Ishikawa (cell line): ENCODE results near the gene TM2D1.

Experiments used
- CEBPB ChIP-seq: IDR thresholded peaks from 2 replicates; pipeline ENCODE4 v1.6.1; 2012
- CREB1 ChIP-seq: IDR thresholded peaks from 2 replicates; pipeline ENCODE4 v1.6.1; 2012; ENCODE audit warnings: low read depth
- EGR1 ChIP-seq: IDR thresholded peaks from 2 replicates; pipeline ENCODE4 v1.6.1; 2012
- EP300 ChIP-seq: IDR thresholded peaks from 2 replicates; pipeline ENCODE4 v1.6.1; 2012; ENCODE audit warnings: borderline replicate concordance
- FOXM1 ChIP-seq: IDR thresholded peaks from 2 replicates; pipeline ENCODE4 v1.6.1; 2012; ENCODE audit warnings: low read depth, borderline replicate concordance
- TAF1 ChIP-seq: IDR thresholded peaks from 2 replicates; pipeline ENCODE4 v1.6.1; 2012; ENCODE audit warnings: low read depth, mild to moderate bottlenecking
- TEAD4 ChIP-seq: IDR thresholded peaks from 2 replicates; pipeline ENCODE4 v1.6.1; 2012
- USF1 ChIP-seq: IDR thresholded peaks from 2 replicates; pipeline ENCODE4 v1.6.1; 2012
- YY1 ChIP-seq: IDR thresholded peaks from 2 replicates; pipeline ENCODE4 v1.6.1; 2012; ENCODE audit warnings: low read depth
- ZBTB7A ChIP-seq: IDR thresholded peaks from 2 replicates; pipeline ENCODE4 v1.6.1; 2012; ENCODE audit warnings: low read depth
- TF ChIP-seq, protein P1 (sequence below): IDR thresholded peaks from 2 replicates; pipeline ENCODE4 v1.6.1; 2012
- TF ChIP-seq, protein P2 (sequence below): IDR thresholded peaks from 2 replicates; pipeline ENCODE4 v1.6.1; 2012; ENCODE audit warnings: low read depth, mild to moderate bottlenecking

DNA sequence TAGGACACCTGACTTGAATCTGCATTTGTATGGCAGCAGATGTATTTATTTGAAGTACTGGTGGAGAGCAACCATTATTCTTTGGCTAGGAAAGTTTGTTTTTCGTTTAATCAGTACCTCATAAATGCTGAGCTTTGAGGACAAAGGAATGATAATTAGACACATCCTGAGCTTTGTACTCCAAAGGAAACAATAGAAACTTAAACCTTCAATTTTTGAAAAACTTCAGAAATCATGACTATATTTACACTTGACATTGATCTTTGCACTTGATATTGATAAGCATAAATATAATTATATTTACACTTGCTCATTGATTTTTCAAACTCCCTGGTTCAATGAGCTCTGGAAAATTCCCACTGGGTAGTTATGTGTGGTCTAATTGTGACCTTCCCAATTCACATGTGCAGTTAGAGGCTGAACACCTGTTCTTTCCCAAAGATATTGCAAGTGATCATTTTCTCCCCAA, 28.0 kb upstream of the TM2D1 start:
- TF ChIP-seq USF1 (no peak), YY1 (no peak), FOXM1 (no peak), TAF1 (no peak), ZBTB7A (no peak), CEBPB (no peak), TEAD4 (no peak), EP300 (no peak), CREB1 (no peak), EGR1 (no peak)
- TF ChIP-seq, protein P1, sequence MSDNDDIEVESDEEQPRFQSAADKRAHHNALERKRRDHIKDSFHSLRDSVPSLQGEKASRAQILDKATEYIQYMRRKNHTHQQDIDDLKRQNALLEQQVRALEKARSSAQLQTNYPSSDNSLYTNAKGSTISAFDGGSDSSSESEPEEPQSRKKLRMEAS, result no peak
- TF ChIP-seq, protein P2, sequence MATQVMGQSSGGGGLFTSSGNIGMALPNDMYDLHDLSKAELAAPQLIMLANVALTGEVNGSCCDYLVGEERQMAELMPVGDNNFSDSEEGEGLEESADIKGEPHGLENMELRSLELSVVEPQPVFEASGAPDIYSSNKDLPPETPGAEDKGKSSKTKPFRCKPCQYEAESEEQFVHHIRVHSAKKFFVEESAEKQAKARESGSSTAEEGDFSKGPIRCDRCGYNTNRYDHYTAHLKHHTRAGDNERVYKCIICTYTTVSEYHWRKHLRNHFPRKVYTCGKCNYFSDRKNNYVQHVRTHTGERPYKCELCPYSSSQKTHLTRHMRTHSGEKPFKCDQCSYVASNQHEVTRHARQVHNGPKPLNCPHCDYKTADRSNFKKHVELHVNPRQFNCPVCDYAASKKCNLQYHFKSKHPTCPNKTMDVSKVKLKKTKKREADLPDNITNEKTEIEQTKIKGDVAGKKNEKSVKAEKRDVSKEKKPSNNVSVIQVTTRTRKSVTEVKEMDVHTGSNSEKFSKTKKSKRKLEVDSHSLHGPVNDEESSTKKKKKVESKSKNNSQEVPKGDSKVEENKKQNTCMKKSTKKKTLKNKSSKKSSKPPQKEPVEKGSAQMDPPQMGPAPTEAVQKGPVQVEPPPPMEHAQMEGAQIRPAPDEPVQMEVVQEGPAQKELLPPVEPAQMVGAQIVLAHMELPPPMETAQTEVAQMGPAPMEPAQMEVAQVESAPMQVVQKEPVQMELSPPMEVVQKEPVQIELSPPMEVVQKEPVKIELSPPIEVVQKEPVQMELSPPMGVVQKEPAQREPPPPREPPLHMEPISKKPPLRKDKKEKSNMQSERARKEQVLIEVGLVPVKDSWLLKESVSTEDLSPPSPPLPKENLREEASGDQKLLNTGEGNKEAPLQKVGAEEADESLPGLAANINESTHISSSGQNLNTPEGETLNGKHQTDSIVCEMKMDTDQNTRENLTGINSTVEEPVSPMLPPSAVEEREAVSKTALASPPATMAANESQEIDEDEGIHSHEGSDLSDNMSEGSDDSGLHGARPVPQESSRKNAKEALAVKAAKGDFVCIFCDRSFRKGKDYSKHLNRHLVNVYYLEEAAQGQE, result no peak
